Measurements from ENCODE around the gene SPART.

The SPART gene

GRCh38 chr13:36259361-36260137 lies 86.6 kb downstream of the SPART start:
- no peak for TF ChIP-seq CTCF (IDR thresholded peaks at IDR 0.05; ENCODE audit: insufficient read depth, low read length, missing control alignments)
- DNase-seq (ENCODE audit: low read depth, low spot score) = no peak
- POLR2A ChIA-PET = no interaction called here
- no peak overlapping the region for H3K4me3 ChIP-seq (ENCODE audit: low read depth, low read length)
- CTCF ChIA-PET = interaction anchor here (1.2 kb wide), 1 partner anchor 14 kb away, joined by 3 read pairs; no protein-coding TSS in a partner anchor

GRCh38 chr13:36258831-36259230 lies 87.4 kb downstream of the SPART start:
- no peak for TF ChIP-seq CTCF (IDR thresholded peaks at IDR 0.05; ENCODE audit: insufficient read depth, low read length, missing control alignments)
- H3K4me3 ChIP-seq (ENCODE audit: low read depth, low read length) = no peak overlapping the region
- ChIA-PET POLR2A (no interaction called here), CTCF (no interaction called here)
- DNase-seq (ENCODE audit: low read depth, low spot score) = no peak
